Trophoblast cell (in vitro differentiated cells and primary cell): ENCODE data around the gene MZT2B.
"Not testable (repeated sequence)": the region's sequence is repeated elsewhere in the genome, so short reads cannot be mapped to it uniquely, and the experiment has no call there.

ENCODE experiments used
- DNase-seq, 2 donors: peaks; one replicate each; pipeline ENCODE4 v3.0.0-alpha.2; 2016
- H2AFZ ChIP-seq: 2 replicates; pipeline ENCODE4 v1.6.1; 2013; ENCODE audit warnings: low read length, moderate library complexity, mild to moderate bottlenecking; ENCODE audit not compliant: insufficient read depth, poor library complexity
- H2AK5ac ChIP-seq: 2 replicates; pipeline ENCODE4 v1.6.1; 2013; ENCODE audit warnings: mild to moderate bottlenecking, low read length
- H2BK120ac ChIP-seq: 2 replicates; pipeline ENCODE4 v1.6.1; 2013; ENCODE audit warnings: low read length, mild to moderate bottlenecking, moderate library complexity; ENCODE audit not compliant: insufficient read depth, poor library complexity
- H2BK12ac ChIP-seq: 2 replicates; pipeline ENCODE4 v1.6.1; 2013; ENCODE audit warnings: mild to moderate bottlenecking, low read length, moderate library complexity
- H2BK5ac ChIP-seq: 2 replicates; pipeline ENCODE4 v1.6.1; 2013; ENCODE audit warnings: low read length, low read depth, moderate library complexity, mild to moderate bottlenecking; ENCODE audit not compliant: poor library complexity
- H3K14ac ChIP-seq: 2 replicates; pipeline ENCODE4 v1.6.1; 2013; ENCODE audit warnings: mild to moderate bottlenecking, low read length
- H3K18ac ChIP-seq: 2 replicates; pipeline ENCODE4 v1.6.1; 2013; ENCODE audit warnings: mild to moderate bottlenecking, low read length
- H3K23ac ChIP-seq: 2 replicates; pipeline ENCODE4 v1.6.1; 2013; ENCODE audit warnings: low read length
- H3K27ac ChIP-seq: 2 replicates; pipeline ENCODE4 v1.5.1; 2013; ENCODE audit warnings: low read depth, mild to moderate bottlenecking, inconsistent platforms, low read length, moderate library complexity
- H3K27me3 ChIP-seq: 2 replicates; pipeline ENCODE4 v1.6.1; 2013; ENCODE audit warnings: inconsistent platforms, mild to moderate bottlenecking, low read length, moderate library complexity; ENCODE audit not compliant: insufficient read depth
- H3K36me3 ChIP-seq, 2 experiments: 1 replicate in 1 of 2; 2 replicates in 1 of 2; pipeline ENCODE4 v1.6.1; 2013; ENCODE audit warnings: low read length in 2 of 2, mild to moderate bottlenecking in 2 of 2, moderate library complexity in 1 of 2; ENCODE audit not compliant: insufficient read depth in 2 of 2, control insufficient read depth in 1 of 2
- H3K4ac ChIP-seq: 2 replicates; pipeline ENCODE4 v1.6.1; 2013; ENCODE audit warnings: low read depth, mild to moderate bottlenecking, low read length, moderate library complexity
- H3K4me1 ChIP-seq, 2 experiments: 1 replicate in 1 of 2; 2 replicates in 1 of 2; pipeline ENCODE4 v1.6.1; 2013; ENCODE audit warnings: low read length in 2 of 2, mild to moderate bottlenecking in 2 of 2, moderate library complexity in 1 of 2; ENCODE audit not compliant: insufficient read depth in 2 of 2, control insufficient read depth in 1 of 2
- H3K4me2 ChIP-seq: 2 replicates; pipeline ENCODE4 v1.6.1; 2013; ENCODE audit warnings: inconsistent platforms, mild to moderate bottlenecking, low read length, moderate library complexity
- H3K4me3 ChIP-seq: 2 replicates; pipeline ENCODE4 v1.5.1; 2013; ENCODE audit warnings: mild to moderate bottlenecking, low read depth, low read length, inconsistent platforms
- H3K79me1 ChIP-seq: one replicate; pipeline ENCODE4 v1.6.1; 2013; ENCODE audit warnings: low read length
- H3K79me2 ChIP-seq: 2 replicates; pipeline ENCODE4 v1.6.1; 2013; ENCODE audit warnings: low read length, mild to moderate bottlenecking; ENCODE audit not compliant: control insufficient read depth, insufficient read depth, poor library complexity
- H3K9ac ChIP-seq: 2 replicates; pipeline ENCODE4 v1.6.1; 2013; ENCODE audit warnings: mild to moderate bottlenecking, low read length
- H3K9me3 ChIP-seq: 2 replicates; pipeline ENCODE4 v1.6.1; 2013; ENCODE audit warnings: low read depth, mild to moderate bottlenecking, control low read depth, inconsistent platforms, low read length; ENCODE audit not compliant: insufficient read depth
- H4K12ac ChIP-seq: 2 replicates; pipeline ENCODE4 v1.6.1; 2013; ENCODE audit warnings: low read depth, mild to moderate bottlenecking, low read length, moderate library complexity
- H4K8ac ChIP-seq: 2 replicates; pipeline ENCODE4 v1.6.1; 2013; ENCODE audit warnings: low read depth, mild to moderate bottlenecking, low read length, moderate library complexity
- H4K91ac ChIP-seq: one replicate; pipeline ENCODE4 v1.6.1; 2013; ENCODE audit warnings: low read depth, mild to moderate bottlenecking, low read length, moderate library complexity
- WGBS: extraction: QIAGEN DNeasy Blood & Tissue Kit; methylation state at CpG from one replicate; pipeline ENCODE4 v1.1.7; 2013; ENCODE audit warnings: missing lambda C conversion rate; ENCODE audit not compliant: insufficient read length, insufficient coverage; ENCODE audit errors: extremely low coverage; 5-methylcytosine and 5-hydroxymethylcytosine counted together

The MZT2B gene

DNA sequence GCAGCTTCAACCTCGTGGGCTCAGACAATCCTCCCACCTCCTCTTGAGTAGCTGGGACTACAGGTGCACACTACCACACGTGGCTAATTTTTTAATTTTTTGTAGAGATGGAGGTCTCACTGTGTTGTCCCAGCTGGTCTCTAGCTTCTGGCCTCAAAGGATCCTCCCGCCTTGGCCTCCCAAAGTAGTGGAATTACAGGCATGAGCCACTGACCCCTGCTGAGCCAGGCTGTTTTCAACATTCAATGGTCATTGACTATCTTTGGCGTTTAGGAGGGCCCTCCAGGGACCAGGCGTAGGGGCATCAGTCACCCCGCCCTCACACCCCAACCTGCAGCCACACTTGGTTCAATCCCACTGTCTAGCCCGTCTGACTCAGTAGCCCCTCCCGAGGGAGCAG lies 5.2 kb downstream of the MZT2B start:
- peaks cover 11% of the 10 kb centered on the region in 2 experiments for H3K36me3 ChIP-seq
- no peak overlapping the region for H3K4ac ChIP-seq
- H3K4me2 ChIP-seq: no peak overlapping the region
- no peak overlapping the region for H3K27ac ChIP-seq
- peaks cover 0 to 9% of the 10 kb centered on the region in 2 experiments for H3K4me1 ChIP-seq
- no peak overlapping the region for H2BK5ac ChIP-seq
- H3K18ac ChIP-seq: no peak overlapping the region
- H4K8ac ChIP-seq: no peak overlapping the region
- H4K91ac ChIP-seq: no peak overlapping the region
- peaks cover 4% of the 10 kb centered on the region for H3K79me1 ChIP-seq
- H3K79me2 ChIP-seq: peaks cover 1% of the 10 kb centered on the region
- H4K12ac ChIP-seq: no peak overlapping the region
- H3K14ac ChIP-seq: no peak overlapping the region
- no peak for DNase-seq
- no peak overlapping the region for H3K4me3 ChIP-seq
- no peaks in the 10 kb centered on the region for H3K9me3 ChIP-seq
- H2BK120ac ChIP-seq: no peak overlapping the region
- H2BK12ac ChIP-seq: no peak overlapping the region
- no CpG with 5 or more reads among the region's 8 CpGs for WGBS
- no peak overlapping the region for H3K23ac ChIP-seq
- no peak overlapping the region for H2AFZ ChIP-seq
- no peak overlapping the region for H3K9ac ChIP-seq
- H2AK5ac ChIP-seq: no peak overlapping the region
- H3K27me3 ChIP-seq: no peaks in the 10 kb centered on the region

DNA sequence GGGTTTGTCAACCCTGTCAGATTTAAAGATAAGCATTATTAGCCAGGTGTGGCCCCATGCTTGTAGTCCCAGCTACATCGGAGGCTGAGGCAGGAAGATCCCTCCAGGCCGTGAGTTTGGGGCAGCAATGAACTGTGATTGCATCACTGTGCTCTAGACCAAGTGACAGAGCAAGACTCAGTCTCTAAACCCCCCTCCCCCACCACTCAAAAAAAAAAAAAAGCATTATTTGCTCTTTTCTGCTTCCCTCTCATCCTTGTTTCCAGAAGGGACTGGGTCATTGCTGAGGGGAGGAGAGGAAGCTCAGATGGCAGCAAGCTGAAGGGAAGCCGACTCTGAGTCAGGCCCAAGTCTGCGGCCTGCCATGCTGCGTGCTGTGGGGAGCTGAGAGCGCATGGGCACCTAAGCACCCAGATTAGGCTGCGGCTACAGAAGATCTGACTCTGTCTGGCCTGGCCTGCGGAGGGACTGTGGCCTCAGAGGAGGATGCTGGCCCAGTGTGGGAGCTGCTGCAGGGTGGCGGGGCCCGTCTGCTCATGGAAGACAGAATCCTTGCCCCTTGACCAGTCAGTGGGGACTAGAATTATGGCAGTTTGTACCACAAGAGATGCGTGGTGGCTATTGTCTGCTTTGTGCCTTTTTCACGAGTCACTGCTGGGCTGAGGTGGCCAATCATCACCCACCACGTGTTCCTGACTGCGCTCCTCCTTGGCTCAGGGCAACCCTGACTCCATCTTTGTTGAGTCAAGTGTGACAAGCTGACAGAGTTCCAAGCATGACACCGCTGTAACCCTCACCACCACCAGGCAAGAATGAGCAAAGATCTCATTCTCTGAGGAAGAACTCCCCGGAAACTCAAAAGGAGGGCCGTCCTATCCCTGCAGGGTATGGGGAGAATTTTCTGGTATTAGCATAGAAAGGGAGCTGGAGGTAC lies 6.1 kb downstream of the MZT2B start:
- H3K4me1 ChIP-seq, DNase-seq, H3K27me3 ChIP-seq, H2BK120ac ChIP-seq, H3K4me2 ChIP-seq, H4K12ac ChIP-seq, H3K79me2 ChIP-seq, H4K91ac ChIP-seq, H3K79me1 ChIP-seq, H3K23ac ChIP-seq, H3K9me3 ChIP-seq, H4K8ac ChIP-seq, H3K4ac ChIP-seq, H3K18ac ChIP-seq, H2AK5ac ChIP-seq, H3K27ac ChIP-seq, H2BK12ac ChIP-seq, H3K4me3 ChIP-seq, H2AFZ ChIP-seq, H3K9ac ChIP-seq, H3K14ac ChIP-seq, H2BK5ac ChIP-seq: not testable (repeated sequence)
- no CpG with 5 or more reads among the region's 17 CpGs for WGBS
- H3K36me3 ChIP-seq: peaks cover 11% of the 10 kb centered on the region in 2 experiments

DNA sequence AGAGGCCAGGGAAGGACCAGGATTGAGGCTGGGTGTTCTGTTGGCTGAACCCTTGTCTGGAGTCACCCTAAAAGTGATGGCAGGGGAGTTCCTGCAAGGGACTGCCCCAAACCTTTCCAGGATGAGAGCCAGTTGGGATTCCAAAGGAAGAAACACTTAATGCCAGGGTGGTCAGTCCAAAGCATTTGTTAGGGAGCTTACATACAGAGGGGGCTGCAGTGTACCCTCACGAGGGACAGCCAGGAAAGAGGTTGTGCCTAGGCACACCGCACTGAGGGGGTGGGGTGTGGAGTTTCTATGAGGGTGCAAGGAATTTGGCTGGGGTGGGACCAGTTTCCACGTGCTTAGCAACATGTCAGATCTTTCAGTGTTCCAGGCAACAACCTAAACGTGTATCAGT lies 6.9 kb downstream of the MZT2B start:
- not testable (repeated sequence) for H3K4me3 ChIP-seq, H3K79me1 ChIP-seq, H3K4me1 ChIP-seq, H4K12ac ChIP-seq, H4K8ac ChIP-seq, H3K36me3 ChIP-seq, DNase-seq, H3K14ac ChIP-seq, H2AFZ ChIP-seq, H2BK12ac ChIP-seq, H3K4me2 ChIP-seq, H3K79me2 ChIP-seq, H3K9ac ChIP-seq, H3K27ac ChIP-seq, H3K27me3 ChIP-seq, H3K23ac ChIP-seq, H4K91ac ChIP-seq, H2AK5ac ChIP-seq, H3K4ac ChIP-seq, H3K9me3 ChIP-seq, H2BK120ac ChIP-seq, H3K18ac ChIP-seq, H2BK5ac ChIP-seq
- no CpG with 5 or more reads among the region's 4 CpGs for WGBS

DNA sequence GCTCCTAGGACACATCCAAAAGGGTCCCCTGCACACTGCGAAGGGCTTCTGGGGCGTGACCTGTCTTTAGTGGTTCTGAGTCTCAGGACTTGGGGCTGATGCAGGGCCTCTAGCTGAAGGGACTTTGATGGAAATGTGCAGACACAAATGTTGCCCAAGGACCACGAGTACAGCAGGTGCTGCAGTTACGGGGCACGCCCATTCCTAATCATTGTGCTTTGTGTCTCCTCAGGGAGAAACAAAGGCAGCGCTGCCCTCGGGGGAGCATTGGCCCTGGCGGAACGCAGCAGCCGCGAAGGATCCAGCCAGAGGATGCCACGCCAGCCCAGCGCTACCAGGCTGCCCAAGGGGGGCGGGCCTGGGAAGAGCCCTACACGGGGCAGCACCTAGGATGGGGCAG lies 8.2 kb downstream of the MZT2B start:
- Histone ChIP-seq H4K8ac (no peak overlapping the region), H4K12ac (no peak overlapping the region), H3K23ac (no peak overlapping the region), H3K4me2 (no peak overlapping the region), H3K79me1 (no peaks in the 10 kb centered on the region), H2AK5ac (no peak overlapping the region), H2BK5ac (no peak overlapping the region), H3K18ac (no peak overlapping the region), H3K4me1 (no peaks in the 10 kb centered on the region), H2BK12ac (no peak overlapping the region), H3K9me3 (no peaks in the 10 kb centered on the region), H3K4me3 (no peak overlapping the region), H2AFZ (no peak overlapping the region), H4K91ac (no peak overlapping the region), H3K79me2 (no peaks in the 10 kb centered on the region), H3K27me3 (no peaks in the 10 kb centered on the region), H3K9ac (no peak overlapping the region), H3K36me3 (peaks cover 0 to 2% of the 10 kb centered on the region in 2 experiments), H3K27ac (no peak overlapping the region), H2BK120ac (no peak overlapping the region), H3K4ac (no peak overlapping the region), H3K14ac (no peak overlapping the region)
- DNase-seq: no peak
- no CpG with 5 or more reads among the region's 15 CpGs for WGBS
